Measurements from ENCODE around the gene SLC9A4. TPM values are rescaled to one million over a fixed set of nuclear protein-coding genes. Genes with fewer than 3 reads are reported as not detected.

The SLC9A4 gene
- total RNA-seq, 2 experiments from 2014 or later, result 0.11 TPM; not detected in 1

DNA sequence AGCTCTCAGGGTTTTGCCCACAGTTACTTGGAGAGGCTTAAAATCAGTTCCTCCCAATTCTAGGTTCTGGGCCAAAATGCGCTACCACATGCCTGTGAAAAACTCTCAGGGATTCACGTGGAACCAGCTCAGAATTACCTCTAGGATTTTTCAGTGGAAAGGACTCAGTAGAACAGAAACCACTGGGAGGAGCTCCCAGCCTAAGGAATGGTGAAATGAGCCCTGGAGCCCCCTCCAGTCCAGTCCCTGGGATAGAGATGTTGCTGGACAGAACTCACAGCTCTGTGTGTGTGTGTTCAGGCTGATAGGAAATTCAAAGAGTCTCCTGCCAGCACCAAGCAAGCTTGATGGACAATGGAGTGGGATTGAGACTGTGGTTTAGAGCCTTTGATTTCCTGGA is 21.1 kb upstream of the SLC9A4 start:
- H3K4me1 Mint-ChIP-seq, result peaks cover 6% of the 10 kb centered on the region
- peaks cover 3% of the 10 kb centered on the region for H3K27me3 Mint-ChIP-seq
- ATAC-seq, result no peak
- ChIA-PET CTCF (interaction anchor here (0.9 to 2.2 kb wide), 7 partner anchors 8 to 591 kb away, joined by 3 to 9 read pairs (median 4); partner anchors contain the start of gene SLC9A4), POLR2A (no interaction called here)
- H3K9me3 Mint-ChIP-seq (ENCODE audit: low read depth), result peaks cover 4% of the 10 kb centered on the region
- H3K36me3 Mint-ChIP-seq (ENCODE audit: low read depth), result no peaks in the 10 kb centered on the region
- H3K27ac Mint-ChIP-seq, result no peak overlapping the region
- H3K4me3 Mint-ChIP-seq, result no peak overlapping the region
- intact Hi-C loops (cut with DNase I, micrococcal nuclease), result no loop called here
- DNase-seq, result no peak

DNA sequence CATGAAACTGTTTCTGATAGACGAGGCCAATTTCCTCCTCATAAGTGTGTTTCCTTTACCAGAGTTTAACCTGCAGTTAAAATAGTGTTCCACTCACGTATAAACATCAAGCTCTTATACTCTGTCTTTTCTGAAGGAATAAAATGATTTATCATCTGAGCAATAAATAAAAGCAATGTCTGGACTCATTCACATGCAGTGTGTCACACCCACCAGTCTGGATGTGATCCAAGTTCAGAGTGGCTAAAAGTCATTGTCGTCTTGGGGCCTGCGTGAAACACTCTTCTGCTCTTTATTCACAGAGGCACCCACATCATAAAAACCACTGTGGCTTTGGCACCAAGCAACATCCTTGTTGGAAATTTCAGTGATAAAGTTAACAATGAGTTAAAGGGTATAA is 19.5 kb upstream of the SLC9A4 start:
- CTCF ChIA-PET, result interaction anchor here (0.7 to 0.8 kb wide), 3 partner anchors 242 to 1111 kb away, joined by 3 read pairs; no protein-coding TSS in a partner anchor
- DNase-seq (no peak), ATAC-seq (peak; percentile 26)
- H3K4me1 Mint-ChIP-seq, result peaks cover 6% of the 10 kb centered on the region
- H3K9me3 Mint-ChIP-seq (ENCODE audit: low read depth), result peaks cover 4% of the 10 kb centered on the region
- H3K27me3 Mint-ChIP-seq, result peaks cover 3% of the 10 kb centered on the region
- H3K27ac Mint-ChIP-seq, result no peak overlapping the region
- no peaks in the 10 kb centered on the region for H3K36me3 Mint-ChIP-seq (ENCODE audit: low read depth)
- intact Hi-C loops (cut with DNase I, micrococcal nuclease), result no loop called here
- POLR2A ChIA-PET, result no interaction called here
- H3K4me3 Mint-ChIP-seq, result no peak overlapping the region

- Mint-ChIP-seq H3K27ac (no peak overlapping the region), H3K9me3 (ENCODE audit: low read depth) (peaks cover 4% of the 10 kb centered on the region), H3K4me3 (no peak overlapping the region), H3K4me1 (peaks cover 5% of the 10 kb centered on the region), H3K27me3 (peaks cover 3% of the 10 kb centered on the region), H3K36me3 (ENCODE audit: low read depth) (no peaks in the 10 kb centered on the region)
- ChIA-PET POLR2A (no interaction called here), CTCF (interaction anchor here (0.8 to 1.5 kb wide), 4 partner anchors 11 to 18 kb away, joined by 3 to 5 read pairs (median 4); partner anchors contain the start of gene SLC9A4)
- DNase-seq, result no peak
- intact Hi-C loops (cut with DNase I, micrococcal nuclease), result no loop called here
- ATAC-seq, result no peak
Measured at GRCh38 chr2:102455061-102455670, 17.9 kb upstream of the SLC9A4 start.

DNA sequence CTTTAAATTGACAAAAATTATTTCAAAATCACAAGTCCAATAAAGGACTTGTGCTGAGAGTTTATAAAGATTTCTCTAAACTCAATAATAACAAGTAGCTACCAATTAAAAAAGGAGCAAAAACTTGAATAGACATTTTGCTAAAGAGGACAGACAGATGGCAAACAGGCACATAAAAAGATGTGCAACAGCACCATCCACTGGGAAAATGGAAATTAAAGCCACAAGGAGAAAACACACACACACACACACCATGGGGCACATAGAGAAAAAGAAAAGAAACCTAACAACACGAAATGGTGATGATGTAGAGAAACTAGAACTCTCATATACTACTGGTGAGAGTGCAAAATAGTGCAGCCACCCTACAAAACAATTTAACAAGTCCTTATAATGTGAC is 12.6 kb upstream of the SLC9A4 start:
- Mint-ChIP-seq H3K27me3 (peaks cover 15% of the 10 kb centered on the region), H3K27ac (no peak overlapping the region), H3K36me3 (ENCODE audit: low read depth) (no peaks in the 10 kb centered on the region), H3K4me1 (no peaks in the 10 kb centered on the region), H3K9me3 (ENCODE audit: low read depth) (peaks cover 7% of the 10 kb centered on the region), H3K4me3 (no peak overlapping the region)
- POLR2A ChIA-PET, result interaction anchor here (0.7 kb wide), 1 partner anchor 85 kb away, joined by 6 read pairs; no protein-coding TSS in a partner anchor
- CTCF ChIA-PET, result interaction anchor here (0.6 to 6.0 kb wide), 8 partner anchors 11 to 577 kb away, joined by 3 to 33 read pairs (median 4); partner anchors contain the start of gene SLC9A4
- ATAC-seq, result no peak
- no peak for DNase-seq
- intact Hi-C loops (cut with DNase I, micrococcal nuclease), result no loop called here

DNA sequence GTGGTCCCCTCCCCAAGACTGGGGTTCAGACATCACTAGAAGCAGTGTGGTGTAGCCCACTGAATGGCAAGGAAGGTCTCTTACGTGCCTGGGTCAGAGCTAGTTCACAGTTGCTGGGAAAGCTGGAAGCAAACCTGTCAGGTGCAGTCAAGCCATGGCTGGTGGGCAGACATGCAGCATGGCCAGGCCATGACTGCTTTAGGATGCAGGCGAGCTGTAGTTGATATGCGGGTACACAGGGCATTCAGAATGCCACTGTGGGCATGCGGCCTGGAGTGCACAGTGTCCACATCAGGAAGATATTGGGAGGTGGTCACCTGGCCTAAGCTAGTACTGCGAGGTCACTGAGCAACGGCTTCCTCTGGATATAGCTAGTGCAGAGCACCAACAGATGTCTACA is 11.8 kb upstream of the SLC9A4 start:
- no peaks in the 10 kb centered on the region for H3K36me3 Mint-ChIP-seq (ENCODE audit: low read depth)
- ChIA-PET CTCF (interaction anchor here (1.1 to 6.0 kb wide), 5 partner anchors 11 to 220 kb away, joined by 5 to 33 read pairs (median 5); partner anchors contain the start of gene SLC9A4), POLR2A (no interaction called here)
- H3K27me3 Mint-ChIP-seq, result peaks cover 12% of the 10 kb centered on the region
- peaks cover 2% of the 10 kb centered on the region for H3K9me3 Mint-ChIP-seq (ENCODE audit: low read depth)
- no peak overlapping the region for H3K27ac Mint-ChIP-seq
- no peak overlapping the region for H3K4me3 Mint-ChIP-seq
- ATAC-seq (no peak), DNase-seq (no peak)
- H3K4me1 Mint-ChIP-seq, result no peaks in the 10 kb centered on the region
- intact Hi-C loops (cut with DNase I, micrococcal nuclease), result no loop called here

DNA sequence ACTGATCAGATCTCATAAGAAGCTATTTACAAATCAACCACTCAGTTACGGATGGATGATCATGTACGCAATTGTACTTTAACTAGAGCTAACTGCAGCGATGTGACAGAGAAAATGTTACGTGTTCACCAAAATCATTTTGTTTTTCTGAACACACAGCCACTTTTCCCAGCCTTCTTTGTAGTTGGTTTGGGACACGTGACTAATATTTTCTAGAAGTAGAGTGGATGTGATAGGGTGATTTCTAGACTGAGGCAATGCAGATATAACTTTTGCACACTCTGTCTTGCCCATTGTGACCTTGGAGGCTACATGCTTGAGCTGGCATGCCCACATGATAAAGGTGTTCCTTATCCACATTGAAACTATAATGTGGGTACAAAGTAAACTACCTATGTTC is 9.9 kb upstream of the SLC9A4 start:
- no peak overlapping the region for H3K4me3 Mint-ChIP-seq
- ATAC-seq, result no peak

GRCh38 chr2:102470168-102470567 is 2.9 kb upstream of the SLC9A4 start:
- H3K27ac Mint-ChIP-seq, result no peak overlapping the region
- H3K36me3 Mint-ChIP-seq (ENCODE audit: low read depth), result no peaks in the 10 kb centered on the region
- ATAC-seq (no peak), DNase-seq (no peak)
- H3K4me3 Mint-ChIP-seq, result no peak overlapping the region
- CTCF ChIA-PET, result interaction anchor here (0.7 to 4.2 kb wide), 2 partner anchors 9 to 27 kb away, joined by 6 to 33 read pairs; no protein-coding TSS in a partner anchor
- POLR2A ChIA-PET, result no interaction called here
- peaks cover 7% of the 10 kb centered on the region for H3K9me3 Mint-ChIP-seq (ENCODE audit: low read depth)
- no peaks in the 10 kb centered on the region for H3K4me1 Mint-ChIP-seq
- H3K27me3 Mint-ChIP-seq, result peaks cover 5% of the 10 kb centered on the region
- intact Hi-C loops (cut with DNase I, micrococcal nuclease), result loop anchor here (5.0 kb wide), 2 partner anchors 232 to 337 kb away; no protein-coding TSS in a partner anchor

More for the DNA sequence above, 9.9 kb upstream of the SLC9A4 start:
- intact Hi-C loops (cut with DNase I, micrococcal nuclease), result no loop called here
- Mint-ChIP-seq H3K27ac (no peak overlapping the region), H3K9me3 (ENCODE audit: low read depth) (peaks cover 2% of the 10 kb centered on the region), H3K36me3 (ENCODE audit: low read depth) (no peaks in the 10 kb centered on the region), H3K27me3 (peaks cover 13% of the 10 kb centered on the region), H3K4me1 (no peaks in the 10 kb centered on the region)
- no peak for DNase-seq
- ChIA-PET CTCF (interaction anchor here (0.7 to 6.0 kb wide), 3 partner anchors 9 to 300 kb away, joined by 3 to 33 read pairs (median 3); partner anchors contain the start of gene SLC9A4), POLR2A (no interaction called here)

DNA sequence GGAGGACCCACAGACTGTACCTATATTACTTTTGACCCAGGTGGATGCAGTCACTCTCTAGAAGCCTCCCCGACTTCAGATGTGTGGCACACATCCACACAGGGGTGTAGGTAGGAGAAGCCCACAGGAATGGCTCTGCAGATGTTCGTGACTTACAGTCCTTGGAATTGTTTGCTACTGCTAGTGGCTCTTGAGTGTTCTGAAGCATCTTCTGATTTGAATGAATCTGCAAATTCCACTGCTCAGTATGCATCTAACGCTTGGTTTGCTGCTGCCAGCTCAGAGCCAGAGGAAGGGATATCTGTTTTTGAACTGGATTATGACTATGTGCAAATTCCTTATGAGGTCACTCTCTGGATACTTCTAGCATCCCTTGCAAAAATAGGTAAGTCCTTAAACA is 605 bp downstream of the SLC9A4 start:
- ChIA-PET CTCF (interaction anchor here (0.6 to 5.8 kb wide), 23 partner anchors 10 to 1549 kb away, joined by 3 to 80 read pairs (median 4); no protein-coding TSS in a partner anchor), POLR2A (no interaction called here)
- ATAC-seq (no peak), DNase-seq (no peak)
- H3K4me3 Mint-ChIP-seq, result no peak overlapping the region
- H3K9me3 Mint-ChIP-seq (ENCODE audit: low read depth), result peaks cover 7% of the 10 kb centered on the region
- H3K27ac Mint-ChIP-seq, result no peak overlapping the region
- no peaks in the 10 kb centered on the region for H3K4me1 Mint-ChIP-seq
- peaks cover 12% of the 10 kb centered on the region for H3K27me3 Mint-ChIP-seq
- H3K36me3 Mint-ChIP-seq (ENCODE audit: low read depth), result no peaks in the 10 kb centered on the region
- intact Hi-C loops (cut with DNase I, micrococcal nuclease), result loop anchor here (1.0 to 5.0 kb wide), 6 partner anchors 45 to 334 kb away; no protein-coding TSS in a partner anchor

DNA sequence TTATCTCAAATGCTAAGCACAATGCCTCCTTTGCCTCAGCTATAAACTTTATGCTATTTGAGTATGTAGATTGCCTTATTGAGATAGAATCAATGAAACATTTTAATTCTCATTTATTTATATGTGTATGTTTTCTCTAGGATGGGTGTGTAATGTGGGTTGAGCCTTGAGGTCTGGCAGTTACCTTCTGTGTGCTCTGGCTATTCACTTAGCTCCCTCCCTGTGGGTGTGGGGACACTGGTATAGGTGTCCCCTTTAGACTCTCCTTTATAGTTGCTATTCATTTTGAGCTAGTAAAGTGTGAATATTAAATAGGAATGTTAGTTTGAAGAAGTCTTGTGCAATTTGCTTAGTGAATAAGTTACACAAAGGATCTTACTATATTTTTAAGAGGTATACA is 1.8 kb downstream of the SLC9A4 start:
- ATAC-seq (no peak), DNase-seq (no peak)
- Mint-ChIP-seq H3K9me3 (ENCODE audit: low read depth) (peaks cover 4% of the 10 kb centered on the region), H3K4me1 (peaks cover 9% of the 10 kb centered on the region), H3K27ac (no peak overlapping the region), H3K4me3 (no peak overlapping the region), H3K27me3 (peaks cover 9% of the 10 kb centered on the region), H3K36me3 (ENCODE audit: low read depth) (no peaks in the 10 kb centered on the region)
- POLR2A ChIA-PET, result no interaction called here
- intact Hi-C loops (cut with DNase I, micrococcal nuclease), result loop anchor here (5.0 kb wide), 2 partner anchors 228 to 333 kb away; no protein-coding TSS in a partner anchor
- CTCF ChIA-PET, result interaction anchor here (0.6 to 5.8 kb wide), 12 partner anchors 9 to 235 kb away, joined by 3 to 80 read pairs (median 4); no protein-coding TSS in a partner anchor

DNA sequence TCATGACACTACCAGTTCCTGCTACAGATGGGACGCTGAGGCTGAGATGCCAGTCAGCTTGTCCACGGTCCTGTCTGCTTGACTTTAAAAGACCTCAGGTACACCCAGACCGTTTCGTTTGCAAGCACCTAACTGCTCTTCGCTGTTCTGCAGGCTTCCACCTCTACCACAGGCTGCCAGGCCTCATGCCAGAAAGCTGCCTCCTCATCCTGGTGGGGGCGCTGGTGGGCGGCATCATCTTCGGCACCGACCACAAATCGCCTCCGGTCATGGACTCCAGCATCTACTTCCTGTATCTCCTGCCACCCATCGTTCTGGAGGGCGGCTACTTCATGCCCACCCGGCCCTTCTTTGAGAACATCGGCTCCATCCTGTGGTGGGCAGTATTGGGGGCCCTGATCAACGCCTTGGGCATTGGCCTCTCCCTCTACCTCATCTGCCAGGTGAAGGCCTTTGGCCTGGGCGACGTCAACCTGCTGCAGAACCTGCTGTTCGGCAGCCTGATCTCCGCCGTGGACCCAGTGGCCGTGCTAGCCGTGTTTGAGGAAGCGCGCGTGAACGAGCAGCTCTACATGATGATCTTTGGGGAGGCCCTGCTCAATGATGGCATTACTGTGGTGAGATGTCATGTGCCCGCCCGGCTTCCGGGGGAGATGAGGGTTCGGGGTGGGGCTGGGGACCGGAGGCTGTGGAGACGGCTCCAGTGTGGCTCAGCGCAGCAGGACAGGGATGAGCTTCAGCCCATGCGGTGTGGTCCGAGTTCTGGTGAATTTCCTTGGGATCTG is 5.9 kb downstream of the SLC9A4 start:
- no peak overlapping the region for H3K4me3 Mint-ChIP-seq
- no peaks in the 10 kb centered on the region for H3K9me3 Mint-ChIP-seq (ENCODE audit: low read depth)
- POLR2A ChIA-PET, result interaction anchor here (0.8 kb wide), 1 partner anchor 11 kb away, joined by 3 read pairs; no protein-coding TSS in a partner anchor
- H3K27me3 Mint-ChIP-seq, result peaks cover 12% of the 10 kb centered on the region
- H3K4me1 Mint-ChIP-seq, result peaks cover 16% of the 10 kb centered on the region
- ATAC-seq (no peak), DNase-seq (peak; percentile 16)
- H3K36me3 Mint-ChIP-seq (ENCODE audit: low read depth), result no peaks in the 10 kb centered on the region
- CTCF ChIA-PET, result interaction anchor here (0.5 to 1.2 kb wide), 3 partner anchors 72 to 1150 kb away, joined by 3 read pairs; no protein-coding TSS in a partner anchor
- intact Hi-C loops (cut with DNase I, micrococcal nuclease), result loop anchor here in 1 of 2 experiments (1.0 kb wide), 1 partner anchor 19 kb away; no protein-coding TSS in a partner anchor
- H3K27ac Mint-ChIP-seq, result no peak overlapping the region
